Colonic mucosa (tissue), 4 donors: ENCODE results near the gene KCNC2. TPM values are rescaled to one million over a fixed set of nuclear protein-coding genes. Genes with fewer than 3 reads are reported as not detected.

ENCODE experiments used
- DNase-seq: peaks from one replicate; pipeline ENCODE4 v3.0.0-alpha.2; 2020
- H3K27ac ChIP-seq: fragments of 200-600 bp; one replicate; pipeline ENCODE4 v1.8.0; 2021
- H3K27me3 ChIP-seq: fragments of 200-600 bp; one replicate; pipeline ENCODE4 v1.8.0; 2021
- H3K36me3 ChIP-seq: fragments of 200-600 bp; one replicate; pipeline ENCODE4 v1.8.0; 2021
- H3K4me1 ChIP-seq: fragments of 200-600 bp; one replicate; pipeline ENCODE4 v1.8.0; 2021; ENCODE audit warnings: mild to moderate bottlenecking
- H3K4me3 ChIP-seq: fragments of 200-600 bp; one replicate; pipeline ENCODE4 v1.8.0; 2021
- H3K9ac ChIP-seq, 2 donors: one replicate each; pipeline ENCODE4 v1.7.0; 2013; ENCODE audit warnings: control low read depth in 2 of 2, low read depth in 2 of 2, low read length in 2 of 2
- H3K9me3 ChIP-seq: fragments of 200-600 bp; one replicate; pipeline ENCODE4 v1.8.0; 2021
- intact Hi-C: fragments of 100-400 bp; cut with DNase I; formaldehyde crosslinking; loops from one replicate; pipeline ENCODE4 v1.14.1; 2022
- total RNA-seq, 2 donors: library from RNA; stranded (reverse); fragmentation: NEBNext Ultra II Directional in 1 of 2; extraction: Animal tissue kit (Norgen Biotek cat#: 25700) in 1 of 2; gene quantifications; one replicate each; pipeline ENCODE4 v1.2.1, GENCODE V29; 2021
- TF ChIP-seq, protein P1 (sequence below): fragments of 200-600 bp; IDR thresholded peaks from one replicate; pipeline ENCODE4 v1.8.0; 2022; ENCODE audit warnings: antibody characterized with exemption, mild to moderate bottlenecking
- donor health status: healthy.
- donor health status: DM: no; HTN: no; CAD: no.
- donor health status: DM: no; HTN: no; CAD: no.

KCNC2 gene
- total RNA-seq, 2 donors from 2014 or later, result 0.16 TPM; not detected in 1

- Histone ChIP-seq H3K4me3 (no peak overlapping the region), H3K4me1 (no peaks in the 10 kb centered on the region), H3K9me3 (no peaks in the 10 kb centered on the region), H3K36me3 (no peaks in the 10 kb centered on the region), H3K9ac (no peak overlapping the region), H3K27ac (no peak overlapping the region), H3K27me3 (no peaks in the 10 kb centered on the region)
- no peak for DNase-seq
- TF ChIP-seq, protein P1, sequence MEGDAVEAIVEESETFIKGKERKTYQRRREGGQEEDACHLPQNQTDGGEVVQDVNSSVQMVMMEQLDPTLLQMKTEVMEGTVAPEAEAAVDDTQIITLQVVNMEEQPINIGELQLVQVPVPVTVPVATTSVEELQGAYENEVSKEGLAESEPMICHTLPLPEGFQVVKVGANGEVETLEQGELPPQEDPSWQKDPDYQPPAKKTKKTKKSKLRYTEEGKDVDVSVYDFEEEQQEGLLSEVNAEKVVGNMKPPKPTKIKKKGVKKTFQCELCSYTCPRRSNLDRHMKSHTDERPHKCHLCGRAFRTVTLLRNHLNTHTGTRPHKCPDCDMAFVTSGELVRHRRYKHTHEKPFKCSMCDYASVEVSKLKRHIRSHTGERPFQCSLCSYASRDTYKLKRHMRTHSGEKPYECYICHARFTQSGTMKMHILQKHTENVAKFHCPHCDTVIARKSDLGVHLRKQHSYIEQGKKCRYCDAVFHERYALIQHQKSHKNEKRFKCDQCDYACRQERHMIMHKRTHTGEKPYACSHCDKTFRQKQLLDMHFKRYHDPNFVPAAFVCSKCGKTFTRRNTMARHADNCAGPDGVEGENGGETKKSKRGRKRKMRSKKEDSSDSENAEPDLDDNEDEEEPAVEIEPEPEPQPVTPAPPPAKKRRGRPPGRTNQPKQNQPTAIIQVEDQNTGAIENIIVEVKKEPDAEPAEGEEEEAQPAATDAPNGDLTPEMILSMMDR, result no peak
- intact Hi-C loops, result no loop called here
Observed at GRCh38 chr12:75120311-75120711, 89.3 kb downstream of the KCNC2 start.

DNA sequence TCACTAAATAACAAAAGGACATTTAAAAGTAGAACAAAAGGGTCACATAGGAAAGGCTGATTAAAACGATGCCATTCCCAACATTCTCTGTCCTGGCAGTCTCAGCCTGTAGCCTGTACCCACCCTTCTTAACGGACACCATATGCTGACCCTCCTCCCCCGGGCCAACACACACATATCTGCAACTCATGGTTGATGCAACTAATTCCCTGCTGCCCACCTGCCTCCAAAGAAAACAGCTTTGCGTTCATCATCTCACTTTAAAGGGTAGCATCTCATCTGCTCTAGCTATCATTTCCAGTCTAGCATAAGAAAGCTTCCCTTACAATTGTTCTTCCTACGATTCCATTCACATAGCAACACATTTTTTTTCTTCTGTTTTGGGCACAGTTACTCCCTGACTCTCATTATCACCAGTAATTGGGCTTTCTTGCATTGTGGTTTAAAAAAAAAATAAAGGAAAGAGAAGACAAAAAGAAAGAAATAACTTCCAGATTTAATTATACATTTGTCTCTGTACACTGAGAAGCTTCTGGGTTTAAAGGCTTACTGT is 92.9 kb downstream of the KCNC2 start:
- H3K9ac ChIP-seq, result no peak overlapping the region
- H3K4me1 ChIP-seq, result no peaks in the 10 kb centered on the region
- H3K9me3 ChIP-seq, result no peaks in the 10 kb centered on the region
- no peak overlapping the region for H3K27ac ChIP-seq
- no peaks in the 10 kb centered on the region for H3K27me3 ChIP-seq
- DNase-seq, result no peak
- TF ChIP-seq, protein P1, result no peak
- no peak overlapping the region for H3K4me3 ChIP-seq
- intact Hi-C loops, result no loop called here
- H3K36me3 ChIP-seq, result no peaks in the 10 kb centered on the region

- DNase-seq, result no peak
- Histone ChIP-seq H3K9me3 (no peaks in the 10 kb centered on the region), H3K27ac (no peak overlapping the region), H3K36me3 (no peaks in the 10 kb centered on the region), H3K27me3 (no peaks in the 10 kb centered on the region), H3K4me3 (no peak overlapping the region), H3K4me1 (no peaks in the 10 kb centered on the region), H3K9ac (no peak overlapping the region)
- intact Hi-C loops, result no loop called here
- TF ChIP-seq, protein P1, result no peak
Observed at GRCh38 chr12:75115748-75116147, 93.9 kb downstream of the KCNC2 start.

DNA sequence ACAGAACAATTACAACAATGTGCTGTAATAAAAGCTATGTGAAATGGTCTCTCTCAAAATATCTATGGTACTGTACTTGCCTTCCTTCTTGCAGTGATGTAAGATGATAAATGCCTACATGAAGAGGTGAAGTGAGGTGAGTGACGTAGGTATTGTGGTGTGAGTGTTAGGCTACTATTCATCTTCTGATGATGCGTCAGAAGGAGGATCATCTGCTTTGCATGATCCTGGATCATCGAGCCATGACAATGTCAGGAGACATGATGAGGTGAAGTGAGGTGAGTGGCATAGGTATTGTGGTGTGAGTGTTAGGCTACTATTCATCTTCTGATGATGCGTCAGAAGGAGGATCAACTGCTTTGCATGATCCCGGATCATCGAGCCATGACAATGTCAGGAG is 105.8 kb downstream of the KCNC2 start:
- H3K9ac ChIP-seq, result no peak overlapping the region
- no peak overlapping the region for H3K4me3 ChIP-seq
- H3K36me3 ChIP-seq, result no peaks in the 10 kb centered on the region
- no peaks in the 10 kb centered on the region for H3K9me3 ChIP-seq
- intact Hi-C loops, result no loop called here
- no peak for DNase-seq
- H3K27me3 ChIP-seq, result no peaks in the 10 kb centered on the region
- no peak overlapping the region for H3K27ac ChIP-seq
- H3K4me1 ChIP-seq, result no peaks in the 10 kb centered on the region
- TF ChIP-seq, protein P1, result no peak

DNA sequence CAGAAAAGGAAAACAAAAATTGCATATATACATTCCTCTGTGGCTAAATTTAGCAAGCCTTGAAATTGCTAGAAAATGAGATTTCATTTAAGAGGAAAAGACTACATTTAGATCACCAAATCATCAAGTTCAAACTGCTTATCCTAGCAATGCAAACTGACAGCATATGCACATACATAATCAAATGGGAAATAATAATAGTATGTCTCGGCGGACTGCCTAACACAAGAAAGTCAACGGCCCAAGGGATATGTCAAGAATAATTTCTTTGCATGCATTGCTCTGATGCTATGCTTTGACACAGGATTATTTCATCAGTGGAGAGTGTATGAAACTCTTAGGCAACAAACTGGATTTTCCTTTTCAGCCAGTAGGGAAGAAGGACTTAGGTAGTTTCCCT is 107.9 kb downstream of the KCNC2 start:
- H3K9me3 ChIP-seq, result no peaks in the 10 kb centered on the region
- H3K27ac ChIP-seq, result no peak overlapping the region
- H3K27me3 ChIP-seq, result no peaks in the 10 kb centered on the region
- H3K4me3 ChIP-seq, result no peak overlapping the region
- intact Hi-C loops, result no loop called here
- H3K9ac ChIP-seq, result no peak overlapping the region
- TF ChIP-seq, protein P1, result no peak
- H3K36me3 ChIP-seq, result no peaks in the 10 kb centered on the region
- no peaks in the 10 kb centered on the region for H3K4me1 ChIP-seq
- no peak for DNase-seq
